G401.6 (cell line): Measurements from ENCODE around the gene DNAH10.

Source experiments
- FAIRE-seq: peaks from 2 replicates; lab custom pipeline; 2012; peaks lifted over from hg19 to GRCh38; lab: Jason Lieb, UNC

Gene DNAH10

DNA sequence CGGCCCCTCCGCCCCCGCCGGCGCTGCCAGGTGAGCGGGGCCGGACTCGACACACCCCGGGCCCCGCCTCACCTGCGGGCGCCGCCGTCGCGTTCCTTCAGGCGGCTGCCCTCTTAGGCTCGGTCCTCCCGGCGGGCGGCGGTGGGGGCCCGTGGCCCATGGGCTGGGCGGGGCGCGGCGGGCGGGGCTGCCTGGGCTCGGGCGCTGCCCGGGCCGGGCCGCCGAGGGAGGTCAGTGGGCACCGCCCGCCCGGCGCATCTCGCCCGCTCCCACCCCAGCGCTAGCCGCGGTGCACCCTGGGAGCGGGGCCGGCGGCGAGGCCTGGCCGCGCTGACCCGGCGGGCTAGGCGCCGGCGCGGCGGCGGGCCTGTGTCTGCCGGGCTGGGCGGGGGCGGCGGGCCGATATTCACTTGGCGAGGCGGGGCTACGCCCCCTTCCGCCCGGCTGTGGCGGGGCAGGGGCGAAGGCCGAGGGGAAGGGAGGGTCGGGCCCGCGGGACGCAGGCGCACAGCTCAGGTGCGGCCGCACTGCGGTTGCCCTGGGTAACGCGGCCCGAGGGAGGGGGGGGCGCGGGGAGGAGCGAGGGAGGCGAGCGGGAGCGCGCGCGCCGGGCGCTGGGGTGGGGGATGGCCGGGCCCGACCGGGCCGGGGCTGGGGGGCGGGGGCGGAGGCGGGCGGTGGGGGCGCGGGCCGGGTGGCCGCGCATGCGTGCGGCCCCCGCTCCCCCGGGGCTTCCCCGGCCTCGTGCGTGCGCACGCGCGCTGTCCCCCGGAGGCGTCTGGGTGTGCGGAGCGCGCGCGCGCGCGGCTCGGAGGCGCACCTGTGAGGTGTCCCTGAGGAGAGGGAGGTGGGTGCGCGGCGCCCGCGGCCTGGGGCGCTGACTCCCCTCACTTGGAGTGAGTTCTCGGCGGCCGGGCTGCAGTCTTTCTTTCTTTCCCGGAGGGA is 210.6 kb downstream of the DNAH10 start, which contains the start of the genes CCDC92 and ZNF664:
Gene CCDC92 (minus strand): TSS at position 375 of the 945 bp plus-strand sequence. CDS start 28,526 bp downstream, outside the sequence.
Gene ZNF664 (plus strand): TSS at position 759 of the 945 bp plus-strand sequence. CDS start 38,930 bp downstream, outside the sequence.
- FAIRE-seq: no peak

DNA sequence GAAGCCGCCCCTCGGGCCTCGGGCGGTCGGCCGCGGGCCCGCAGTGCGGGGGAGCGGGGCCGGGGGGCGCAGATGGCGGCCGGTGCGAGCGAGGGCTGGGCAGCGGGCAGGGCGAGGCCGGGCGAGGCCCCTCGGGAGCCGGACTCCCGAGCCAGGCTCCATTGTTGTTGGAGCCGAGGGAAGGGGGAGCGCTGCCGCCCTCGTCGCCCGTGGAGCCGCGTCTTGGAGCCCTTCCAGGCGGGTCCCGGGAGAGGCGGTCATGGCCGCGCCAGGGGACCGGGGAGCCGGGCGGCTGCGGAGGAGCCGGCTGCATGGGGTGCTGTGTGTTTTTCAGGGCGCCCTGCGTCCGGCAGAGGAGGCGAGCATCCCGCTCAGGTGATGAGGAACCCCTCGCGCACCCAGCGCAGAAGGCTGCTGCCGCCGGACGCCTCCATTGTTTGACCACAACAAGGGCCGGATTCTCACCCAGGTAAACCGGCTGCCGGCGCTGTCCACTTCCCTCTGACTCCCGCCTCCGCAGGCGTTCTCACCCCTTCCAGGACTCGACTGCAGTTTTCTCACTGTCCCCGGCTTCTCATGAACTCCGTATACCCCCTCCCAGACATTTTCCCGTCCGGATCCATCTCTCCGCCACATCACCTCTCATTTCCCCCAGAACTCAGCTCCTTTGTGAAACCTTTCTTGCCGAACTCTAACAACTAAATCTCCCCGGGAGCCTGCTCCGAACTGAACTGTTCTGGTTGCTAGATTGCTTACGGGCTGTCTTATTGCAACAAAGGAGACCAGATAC is 211.6 kb downstream of the DNAH10 start:
- no peak for FAIRE-seq

DNA sequence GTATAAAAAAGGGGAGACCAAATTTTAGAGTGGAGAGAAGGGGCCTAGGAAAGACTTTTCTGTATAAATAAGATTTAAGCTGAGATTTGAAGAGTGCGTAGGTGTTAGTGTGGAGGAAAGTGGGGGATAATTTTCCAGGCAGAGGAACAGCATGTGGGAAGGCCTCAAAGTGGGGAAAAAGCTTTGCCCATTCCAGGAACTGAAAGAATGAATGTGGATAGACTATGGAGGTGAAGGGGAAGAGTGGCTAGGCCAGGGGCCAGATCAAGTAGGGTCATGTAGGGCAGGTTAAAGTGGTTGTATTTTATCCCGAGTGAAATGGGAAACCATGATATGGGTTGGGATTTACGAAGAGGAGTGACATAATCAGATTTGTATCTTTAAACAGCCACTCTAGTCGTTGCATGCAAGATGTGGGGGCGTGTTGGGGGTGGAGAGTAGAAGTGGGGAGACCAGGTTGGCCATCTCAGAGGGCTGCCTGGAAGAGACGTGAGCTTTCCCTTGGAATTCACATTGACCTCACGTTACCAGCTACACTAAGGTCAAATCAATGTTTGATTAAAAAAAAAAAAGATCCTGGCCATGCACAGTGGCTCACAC is 214.2 kb downstream of the DNAH10 start:
- no peak for FAIRE-seq

DNA sequence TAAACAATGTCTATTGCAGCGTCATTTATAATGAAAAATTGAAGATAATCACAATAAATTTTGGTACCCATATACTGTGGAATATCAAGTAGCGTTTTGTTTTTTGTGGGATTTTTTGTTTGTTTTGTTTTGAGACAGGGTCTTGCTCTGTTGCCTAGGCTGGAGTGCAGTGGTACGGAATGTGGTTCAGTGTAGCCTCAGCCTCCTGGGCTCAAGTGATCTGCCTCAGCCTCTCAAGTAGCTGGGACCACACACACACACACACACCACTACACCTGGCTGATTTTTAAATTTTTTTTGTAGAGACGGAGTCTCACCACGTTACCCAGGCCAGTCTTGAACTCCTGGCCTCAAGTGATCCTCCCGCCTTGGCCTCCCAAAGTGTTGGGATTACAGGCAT is 217.5 kb downstream of the DNAH10 start:
- FAIRE-seq: no peak

DNA sequence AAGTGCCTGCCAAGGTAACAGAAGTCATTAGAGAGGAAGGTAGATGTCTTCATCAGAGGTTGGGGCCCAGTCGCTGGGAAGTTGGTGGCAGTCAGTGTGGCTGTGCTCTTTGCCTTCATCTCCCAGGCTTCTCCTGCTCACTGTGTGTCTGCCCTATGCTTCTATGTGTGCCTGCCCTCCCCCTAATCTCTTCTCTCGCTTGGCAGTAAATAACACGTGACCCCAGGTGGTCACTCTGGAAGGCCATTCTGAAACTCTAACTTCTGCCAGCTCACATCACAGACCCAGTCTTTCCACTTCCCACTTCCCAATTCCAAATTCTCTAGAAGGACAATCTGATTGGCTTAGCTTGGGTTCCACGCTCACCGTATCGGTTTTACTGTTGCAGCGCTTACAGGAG is 220.2 kb downstream of the DNAH10 start:
- FAIRE-seq: no peak

DNA sequence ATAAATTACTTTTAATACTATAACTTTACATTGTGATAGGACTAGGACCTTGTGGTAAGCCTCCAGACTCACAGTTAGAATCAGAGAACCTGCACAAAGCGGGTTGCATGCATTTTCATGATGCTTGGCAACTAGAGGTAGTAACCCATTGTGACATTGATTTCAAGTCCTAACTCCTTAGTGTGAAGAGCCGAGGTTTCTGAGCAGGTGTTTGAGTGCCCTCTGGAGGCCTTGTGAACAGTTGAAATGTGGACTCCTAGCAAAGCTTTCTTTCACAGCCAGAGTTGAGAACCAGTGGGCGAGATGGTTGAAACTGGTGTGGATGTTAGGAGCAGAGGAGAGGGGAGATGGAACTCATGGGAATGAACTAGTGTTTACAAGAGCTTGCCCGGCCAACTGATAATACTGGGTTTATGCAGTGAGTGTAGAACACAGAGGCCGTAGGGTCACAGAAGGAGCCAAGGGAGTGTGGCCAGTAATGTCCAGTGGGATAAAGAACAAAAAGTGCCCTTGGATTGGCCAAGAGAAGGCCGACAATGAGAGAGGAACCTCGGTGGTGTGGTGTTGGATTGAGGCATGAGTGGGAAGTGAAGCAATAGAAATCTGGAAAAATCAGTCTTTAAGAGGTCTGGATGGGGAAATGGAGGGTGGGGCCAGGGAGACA is 221.9 kb downstream of the DNAH10 start:
- FAIRE-seq: peak; percentile 91

DNA sequence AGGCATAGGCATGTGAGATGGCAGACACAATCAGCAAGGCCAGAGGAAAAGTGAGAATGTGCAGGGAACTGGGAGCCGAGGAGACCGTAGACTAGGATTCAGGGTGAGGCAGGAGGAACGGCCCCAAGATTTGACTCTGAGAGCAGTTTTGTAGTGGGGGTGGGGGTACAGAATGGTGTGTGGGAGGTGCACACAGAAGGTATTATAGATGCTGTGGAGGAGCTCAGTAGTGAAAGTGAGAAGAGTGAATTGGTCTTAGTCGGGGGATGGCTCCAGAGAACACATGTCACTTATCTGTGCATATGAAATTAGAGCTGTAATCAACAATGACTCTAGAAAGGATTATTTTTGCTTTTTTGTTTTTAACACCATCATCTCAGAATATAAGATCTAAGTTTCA is 222.8 kb downstream of the DNAH10 start:
- FAIRE-seq: no peak
